Measurements from ENCODE around the gene FAM3C. TPM values are rescaled to one million over a fixed set of nuclear protein-coding genes. Genes with fewer than 3 reads are reported as not detected.
A peak's percentile ranks its signal among the peaks of the same experiment; 100 is the strongest.

The FAM3C gene
- total RNA-seq, 3 donors from 2014 or later, result 27.2 to 38.8 (median 36.6) TPM

DNA sequence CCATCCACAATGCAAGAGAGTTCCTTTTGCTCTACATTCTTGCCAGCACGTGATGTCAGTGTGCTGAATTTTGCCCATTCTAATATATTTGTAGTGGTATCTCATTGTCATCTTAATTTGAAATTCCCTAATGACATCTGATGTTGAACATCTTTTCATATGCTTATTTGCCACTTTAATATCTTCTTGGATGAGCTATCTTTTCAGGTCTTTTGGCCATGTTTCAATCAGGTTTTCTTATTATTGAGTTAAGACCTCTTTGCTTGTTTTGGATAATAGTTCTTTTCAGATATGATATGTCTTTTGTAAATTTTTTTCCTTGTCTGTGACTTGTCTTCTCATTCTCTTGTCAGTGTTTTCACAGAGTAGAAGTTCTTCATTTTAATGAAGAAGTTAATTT, 20.4 kb upstream of the FAM3C start:
- ATAC-seq, result no peak
- no peak for DNase-seq

DNA sequence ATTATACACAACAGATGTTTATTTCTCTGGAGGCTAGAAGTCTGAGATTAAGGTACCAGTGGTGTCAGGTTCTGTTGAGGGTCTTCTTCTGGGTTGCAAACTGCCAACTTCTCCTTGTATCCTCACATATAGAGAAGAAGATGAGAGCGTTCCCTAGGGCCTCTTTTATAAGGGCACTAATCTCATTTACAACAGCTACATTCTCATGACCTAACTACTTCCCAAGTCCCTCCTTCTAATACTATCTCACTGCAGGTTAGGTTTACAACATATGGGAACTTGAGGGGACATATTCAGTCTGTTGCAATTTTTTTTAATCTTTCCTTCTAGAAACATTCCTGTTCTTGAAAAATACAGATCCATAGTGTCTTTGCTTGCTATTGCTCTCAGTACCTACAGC, 18.3 kb upstream of the FAM3C start:
- Histone ChIP-seq H3K36me3 (ENCODE audit: low read depth) (no peaks in the 10 kb centered on the region), H3K4me1 (ENCODE audit: low read depth) (no peaks in the 10 kb centered on the region), H3K4me3 (no peak overlapping the region), H3K9me3 (no peaks in the 10 kb centered on the region)
- TF ChIP-seq, protein P1, sequence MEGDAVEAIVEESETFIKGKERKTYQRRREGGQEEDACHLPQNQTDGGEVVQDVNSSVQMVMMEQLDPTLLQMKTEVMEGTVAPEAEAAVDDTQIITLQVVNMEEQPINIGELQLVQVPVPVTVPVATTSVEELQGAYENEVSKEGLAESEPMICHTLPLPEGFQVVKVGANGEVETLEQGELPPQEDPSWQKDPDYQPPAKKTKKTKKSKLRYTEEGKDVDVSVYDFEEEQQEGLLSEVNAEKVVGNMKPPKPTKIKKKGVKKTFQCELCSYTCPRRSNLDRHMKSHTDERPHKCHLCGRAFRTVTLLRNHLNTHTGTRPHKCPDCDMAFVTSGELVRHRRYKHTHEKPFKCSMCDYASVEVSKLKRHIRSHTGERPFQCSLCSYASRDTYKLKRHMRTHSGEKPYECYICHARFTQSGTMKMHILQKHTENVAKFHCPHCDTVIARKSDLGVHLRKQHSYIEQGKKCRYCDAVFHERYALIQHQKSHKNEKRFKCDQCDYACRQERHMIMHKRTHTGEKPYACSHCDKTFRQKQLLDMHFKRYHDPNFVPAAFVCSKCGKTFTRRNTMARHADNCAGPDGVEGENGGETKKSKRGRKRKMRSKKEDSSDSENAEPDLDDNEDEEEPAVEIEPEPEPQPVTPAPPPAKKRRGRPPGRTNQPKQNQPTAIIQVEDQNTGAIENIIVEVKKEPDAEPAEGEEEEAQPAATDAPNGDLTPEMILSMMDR (IDR thresholded peaks at IDR 0.05), result no peak
- DNase-seq (no peak), ATAC-seq (peak; percentile 45)
- intact Hi-C loops (cut with DNase I, micrococcal nuclease), result no loop called here

More for the DNA sequence above, 20.4 kb upstream of the FAM3C start:
- TF ChIP-seq, protein P1 (IDR thresholded peaks at IDR 0.05), result no peak
- H3K4me3 ChIP-seq, result no peak overlapping the region
- intact Hi-C loops (cut with DNase I, micrococcal nuclease), result no loop called here
- H3K4me1 ChIP-seq (ENCODE audit: low read depth), result no peaks in the 10 kb centered on the region
- no peaks in the 10 kb centered on the region for H3K36me3 ChIP-seq (ENCODE audit: low read depth)
- H3K9me3 ChIP-seq, result no peaks in the 10 kb centered on the region

DNA sequence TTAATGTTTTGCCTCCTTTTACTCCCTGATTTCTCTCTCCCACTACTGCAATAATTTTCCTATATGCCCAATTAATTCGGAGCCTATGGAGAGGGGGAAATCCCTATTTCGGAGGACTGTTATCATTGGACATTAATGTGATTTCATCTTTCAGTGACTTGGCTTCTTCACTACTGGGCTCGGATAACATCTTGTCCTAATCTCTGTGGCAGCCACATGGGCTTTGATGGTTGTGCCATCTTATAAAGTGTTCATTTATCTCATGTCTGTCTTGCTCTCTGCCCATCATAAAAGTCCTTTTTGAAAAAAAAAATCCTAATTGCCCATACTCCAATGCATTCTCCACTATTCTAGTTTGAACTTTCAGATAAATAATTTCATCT, 15.5 kb upstream of the FAM3C start:
- intact Hi-C loops (cut with DNase I, micrococcal nuclease), result no loop called here
- H3K4me1 ChIP-seq (ENCODE audit: low read depth), result peaks cover under 1% of the 10 kb centered on the region
- ATAC-seq (no peak), DNase-seq (no peak)
- H3K36me3 ChIP-seq (ENCODE audit: low read depth), result no peaks in the 10 kb centered on the region
- no peaks in the 10 kb centered on the region for H3K9me3 ChIP-seq
- TF ChIP-seq, protein P1 (IDR thresholded peaks at IDR 0.05), result no peak
- H3K4me3 ChIP-seq, result no peak overlapping the region

DNA sequence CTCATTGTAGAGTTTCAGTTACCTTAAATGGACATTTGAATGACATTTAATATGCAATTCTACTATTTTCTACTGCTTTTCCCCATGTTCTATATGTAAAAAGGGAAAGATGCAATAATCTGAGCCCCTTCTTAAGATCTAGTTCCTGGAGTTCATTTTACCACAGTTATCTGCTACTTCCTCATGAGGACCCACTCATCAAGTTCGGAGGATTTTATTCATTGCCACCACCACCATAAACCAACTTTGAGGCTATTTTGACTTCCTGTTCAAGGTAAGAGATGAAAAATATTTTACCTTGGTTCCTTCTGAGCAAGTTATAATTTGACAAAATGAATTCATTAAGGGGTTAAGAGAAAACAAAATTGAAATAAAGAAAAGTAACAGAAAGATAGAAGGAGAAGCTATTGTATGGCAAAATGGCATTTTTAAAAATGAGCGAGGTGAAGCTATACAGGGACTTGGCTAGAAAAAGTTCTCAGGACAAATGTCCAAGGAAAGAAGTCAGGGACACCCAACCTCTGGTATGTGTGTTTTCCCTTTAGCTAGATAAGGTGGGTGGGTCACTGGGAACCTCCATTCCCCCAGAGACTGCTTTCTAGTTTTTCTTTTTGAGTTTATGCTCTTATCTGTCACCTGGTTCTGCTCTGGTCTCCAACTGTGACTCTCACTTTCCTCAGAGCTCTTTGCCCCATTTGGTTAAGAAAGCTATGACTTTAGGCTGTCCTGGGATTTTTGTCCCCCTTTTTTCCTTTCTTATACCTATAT, 14.9 kb upstream of the FAM3C start:
- TF ChIP-seq, protein P1 (IDR thresholded peaks at IDR 0.05), result no peak
- no peak for DNase-seq
- no peaks in the 10 kb centered on the region for H3K9me3 ChIP-seq
- ATAC-seq, result no peak
- no peak overlapping the region for H3K4me3 ChIP-seq
- peaks cover 3% of the 10 kb centered on the region for H3K4me1 ChIP-seq (ENCODE audit: low read depth)
- no peaks in the 10 kb centered on the region for H3K36me3 ChIP-seq (ENCODE audit: low read depth)
- intact Hi-C loops (cut with DNase I, micrococcal nuclease), result no loop called here

DNA sequence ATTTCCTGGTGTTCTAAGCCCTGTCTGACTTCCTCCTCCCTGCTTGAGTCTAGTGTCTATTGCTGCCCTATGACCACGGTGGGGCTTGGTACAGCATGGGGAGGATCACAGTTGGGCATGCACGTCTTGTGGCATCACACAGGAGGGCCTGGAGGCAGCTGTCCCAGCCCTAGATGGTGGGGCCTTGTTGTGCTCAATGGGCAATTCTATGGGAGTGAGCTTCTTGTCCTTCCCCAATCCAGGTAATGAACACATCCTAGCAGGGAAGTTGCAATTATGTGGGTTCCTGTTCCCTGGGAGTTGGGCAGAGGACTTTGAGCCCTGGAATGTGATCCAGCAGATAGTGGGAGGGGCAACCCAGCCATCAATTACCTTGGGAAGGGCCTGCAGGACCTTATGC, 10.8 kb upstream of the FAM3C start:
- Histone ChIP-seq H3K9me3 (no peaks in the 10 kb centered on the region), H3K4me3 (no peak overlapping the region), H3K4me1 (ENCODE audit: low read depth) (peaks cover 3% of the 10 kb centered on the region), H3K36me3 (ENCODE audit: low read depth) (no peaks in the 10 kb centered on the region)
- TF ChIP-seq, protein P1 (IDR thresholded peaks at IDR 0.05), result no peak
- ATAC-seq (peak; percentile 85), DNase-seq (peak; percentile 28 to 51 (median 49))
- intact Hi-C loops (cut with DNase I, micrococcal nuclease), result no loop called here
